ENCODE data around the gene GUCA2A. TPM values are rescaled to one million over a fixed set of nuclear protein-coding genes. Genes with fewer than 3 reads are reported as not detected.

GUCA2A gene
- total RNA-seq, 2 experiments from 2014 or later = not detected

GRCh38 chr1:42189931-42190853 lies 25.6 kb upstream of the GUCA2A start:
- DNase-seq = no peak
- POLR2A ChIA-PET = no interaction called here
- Mint-ChIP-seq H3K27me3 (no peaks in the 10 kb centered on the region), H3K36me3 (ENCODE audit: low read depth) (peaks cover 33% of the 10 kb centered on the region), H3K4me1 (peaks cover 7% of the 10 kb centered on the region), H3K4me3 (no peak overlapping the region), H3K9me3 (no peaks in the 10 kb centered on the region), H3K27ac (no peak overlapping the region)
- CTCF ChIA-PET = interaction anchor here (0.6 kb wide), 1 partner anchor 31 kb away, joined by 3 read pairs; no protein-coding TSS in a partner anchor

- CTCF ChIA-PET = no interaction called here
- Mint-ChIP-seq H3K36me3 (ENCODE audit: low read depth) (peaks cover 31% of the 10 kb centered on the region), H3K4me1 (peaks cover 5% of the 10 kb centered on the region), H3K4me3 (no peak overlapping the region), H3K27me3 (no peaks in the 10 kb centered on the region), H3K27ac (no peak overlapping the region), H3K9me3 (no peaks in the 10 kb centered on the region)
- POLR2A ChIA-PET = no interaction called here
- no peak for DNase-seq
Measured at GRCh38 chr1:42186152-42186551, 21.6 kb upstream of the GUCA2A start.

- Mint-ChIP-seq H3K9me3 (no peaks in the 10 kb centered on the region), H3K4me3 (no peak overlapping the region), H3K4me1 (peaks cover 3% of the 10 kb centered on the region), H3K27ac (peak overlapping the region; percentile 41), H3K36me3 (ENCODE audit: low read depth) (peaks cover 20% of the 10 kb centered on the region), H3K27me3 (no peaks in the 10 kb centered on the region)
- CTCF ChIA-PET = interaction anchor here (0.6 kb wide), 1 partner anchor 154 kb away, joined by 3 read pairs; no protein-coding TSS in a partner anchor
- DNase-seq = no peak
- POLR2A ChIA-PET = no interaction called here
Measured at GRCh38 chr1:42184616-42185015, 20.1 kb upstream of the GUCA2A start.

- CTCF ChIA-PET = no interaction called here
- Mint-ChIP-seq H3K9me3 (no peaks in the 10 kb centered on the region), H3K4me3 (no peak overlapping the region), H3K36me3 (ENCODE audit: low read depth) (peaks cover 17% of the 10 kb centered on the region), H3K27me3 (no peaks in the 10 kb centered on the region), H3K4me1 (peaks cover 3% of the 10 kb centered on the region), H3K27ac (no peak overlapping the region)
- POLR2A ChIA-PET = no interaction called here
- DNase-seq = no peak
Measured at GRCh38 chr1:42183957-42184268, 19.4 kb upstream of the GUCA2A start.

- no peak for DNase-seq
- H3K36me3 Mint-ChIP-seq (ENCODE audit: low read depth) = peaks cover 17% of the 10 kb centered on the region
- peaks cover 3% of the 10 kb centered on the region for H3K4me1 Mint-ChIP-seq
- CTCF ChIA-PET = no interaction called here
- no peaks in the 10 kb centered on the region for H3K27me3 Mint-ChIP-seq
- no peak overlapping the region for H3K4me3 Mint-ChIP-seq
- no peaks in the 10 kb centered on the region for H3K9me3 Mint-ChIP-seq
- H3K27ac Mint-ChIP-seq = no peak overlapping the region
- POLR2A ChIA-PET = no interaction called here
Measured at GRCh38 chr1:42183210-42183956, 18.8 kb upstream of the GUCA2A start.

GRCh38 chr1:42181687-42182086 lies 17.1 kb upstream of the GUCA2A start:
- H3K4me3 Mint-ChIP-seq = no peak overlapping the region
- H3K4me1 Mint-ChIP-seq = peaks cover 3% of the 10 kb centered on the region
- peak overlapping the region; percentile 47 for H3K27ac Mint-ChIP-seq
- peaks cover 15% of the 10 kb centered on the region for H3K36me3 Mint-ChIP-seq (ENCODE audit: low read depth)
- POLR2A ChIA-PET = no interaction called here
- no peaks in the 10 kb centered on the region for H3K27me3 Mint-ChIP-seq
- no peak for DNase-seq
- no peaks in the 10 kb centered on the region for H3K9me3 Mint-ChIP-seq
- CTCF ChIA-PET = no interaction called here

- Mint-ChIP-seq H3K36me3 (ENCODE audit: low read depth) (peaks cover 7% of the 10 kb centered on the region), H3K4me1 (no peaks in the 10 kb centered on the region), H3K9me3 (no peaks in the 10 kb centered on the region), H3K27me3 (no peaks in the 10 kb centered on the region), H3K27ac (no peak overlapping the region), H3K4me3 (no peak overlapping the region)
- ChIA-PET CTCF (no interaction called here), POLR2A (no interaction called here)
- DNase-seq = no peak
Measured at GRCh38 chr1:42179900-42180329, 15.4 kb upstream of the GUCA2A start.

GRCh38 chr1:42179275-42179674 lies 14.7 kb upstream of the GUCA2A start:
- no peak overlapping the region for H3K4me3 Mint-ChIP-seq
- POLR2A ChIA-PET = no interaction called here
- DNase-seq = no peak
- no peaks in the 10 kb centered on the region for H3K27me3 Mint-ChIP-seq
- H3K9me3 Mint-ChIP-seq = no peaks in the 10 kb centered on the region
- no peaks in the 10 kb centered on the region for H3K4me1 Mint-ChIP-seq
- H3K27ac Mint-ChIP-seq = no peak overlapping the region
- CTCF ChIA-PET = no interaction called here
- peaks cover 5% of the 10 kb centered on the region for H3K36me3 Mint-ChIP-seq (ENCODE audit: low read depth)

GRCh38 chr1:42178249-42178648 lies 13.7 kb upstream of the GUCA2A start:
- no peak overlapping the region for H3K4me3 Mint-ChIP-seq
- H3K27ac Mint-ChIP-seq = no peak overlapping the region
- peaks cover 5% of the 10 kb centered on the region for H3K36me3 Mint-ChIP-seq (ENCODE audit: low read depth)
- CTCF ChIA-PET = no interaction called here
- DNase-seq = no peak
- H3K27me3 Mint-ChIP-seq = no peaks in the 10 kb centered on the region
- no peaks in the 10 kb centered on the region for H3K4me1 Mint-ChIP-seq
- H3K9me3 Mint-ChIP-seq = no peaks in the 10 kb centered on the region
- POLR2A ChIA-PET = no interaction called here

GRCh38 chr1:42177541-42177981 lies 13.0 kb upstream of the GUCA2A start:
- Mint-ChIP-seq H3K27ac (no peak overlapping the region), H3K36me3 (ENCODE audit: low read depth) (peaks cover 3% of the 10 kb centered on the region), H3K27me3 (no peaks in the 10 kb centered on the region), H3K4me1 (no peaks in the 10 kb centered on the region), H3K9me3 (no peaks in the 10 kb centered on the region), H3K4me3 (no peak overlapping the region)
- no peak for DNase-seq
- ChIA-PET CTCF (no interaction called here), POLR2A (no interaction called here)

- no peaks in the 10 kb centered on the region for H3K9me3 Mint-ChIP-seq
- no peaks in the 10 kb centered on the region for H3K27me3 Mint-ChIP-seq
- ChIA-PET POLR2A (no interaction called here), CTCF (no interaction called here)
- no peak overlapping the region for H3K4me3 Mint-ChIP-seq
- H3K4me1 Mint-ChIP-seq = no peaks in the 10 kb centered on the region
- H3K36me3 Mint-ChIP-seq (ENCODE audit: low read depth) = peaks cover 3% of the 10 kb centered on the region
- no peak overlapping the region for H3K27ac Mint-ChIP-seq
- peak; percentile 51 for DNase-seq
Measured at GRCh38 chr1:42176902-42177519, 12.5 kb upstream of the GUCA2A start.

GRCh38 chr1:42175314-42176054 lies 10.9 kb upstream of the GUCA2A start:
- no peak for DNase-seq
- no peaks in the 10 kb centered on the region for H3K4me1 Mint-ChIP-seq
- no peaks in the 10 kb centered on the region for H3K9me3 Mint-ChIP-seq
- no peak overlapping the region for H3K27ac Mint-ChIP-seq
- ChIA-PET CTCF (interaction anchor here (0.6 to 1.0 kb wide), 3 partner anchors 17 to 279 kb away, joined by 3 read pairs; no protein-coding TSS in a partner anchor), POLR2A (no interaction called here)
- H3K27me3 Mint-ChIP-seq = no peaks in the 10 kb centered on the region
- peaks cover 3% of the 10 kb centered on the region for H3K36me3 Mint-ChIP-seq (ENCODE audit: low read depth)
- no peak overlapping the region for H3K4me3 Mint-ChIP-seq
